Colonic mucosa (tissue), 4 donors: ENCODE data around the gene TBX1. TPM values are rescaled to one million over a fixed set of nuclear protein-coding genes. Genes with fewer than 3 reads are reported as not detected.

Experiments used
- DNase-seq: peaks from one replicate; pipeline ENCODE4 v3.0.0-alpha.2; 2020
- H3K27ac ChIP-seq: fragments of 200-600 bp; one replicate; pipeline ENCODE4 v1.8.0; 2021
- H3K27me3 ChIP-seq: fragments of 200-600 bp; one replicate; pipeline ENCODE4 v1.8.0; 2021
- H3K36me3 ChIP-seq: fragments of 200-600 bp; one replicate; pipeline ENCODE4 v1.8.0; 2021
- H3K4me1 ChIP-seq: fragments of 200-600 bp; one replicate; pipeline ENCODE4 v1.8.0; 2021; ENCODE audit warnings: mild to moderate bottlenecking
- H3K4me3 ChIP-seq: fragments of 200-600 bp; one replicate; pipeline ENCODE4 v1.8.0; 2021
- H3K9ac ChIP-seq, 2 donors: one replicate each; pipeline ENCODE4 v1.7.0; 2013; ENCODE audit warnings: control low read depth in 2 of 2, low read depth in 2 of 2, low read length in 2 of 2
- H3K9me3 ChIP-seq: fragments of 200-600 bp; one replicate; pipeline ENCODE4 v1.8.0; 2021
- intact Hi-C: fragments of 100-400 bp; cut with DNase I; formaldehyde crosslinking; loops from one replicate; pipeline ENCODE4 v1.14.1; 2022
- total RNA-seq, 2 donors: library from RNA; stranded (reverse); fragmentation: NEBNext Ultra II Directional in 1 of 2; extraction: Animal tissue kit (Norgen Biotek cat#: 25700) in 1 of 2; gene quantifications; one replicate each; pipeline ENCODE4 v1.2.1, GENCODE V29; 2021
- TF ChIP-seq, protein P1 (sequence below): fragments of 200-600 bp; IDR thresholded peaks from one replicate; pipeline ENCODE4 v1.8.0; 2022; ENCODE audit warnings: antibody characterized with exemption, mild to moderate bottlenecking
- donor health status: healthy.
- donor health status: DM: no; HTN: no; CAD: no.
- donor health status: DM: no; HTN: no; CAD: no.

TBX1 gene
- total RNA-seq, 2 donors from 2014 or later = 0.80 to 1.9 TPM

DNA sequence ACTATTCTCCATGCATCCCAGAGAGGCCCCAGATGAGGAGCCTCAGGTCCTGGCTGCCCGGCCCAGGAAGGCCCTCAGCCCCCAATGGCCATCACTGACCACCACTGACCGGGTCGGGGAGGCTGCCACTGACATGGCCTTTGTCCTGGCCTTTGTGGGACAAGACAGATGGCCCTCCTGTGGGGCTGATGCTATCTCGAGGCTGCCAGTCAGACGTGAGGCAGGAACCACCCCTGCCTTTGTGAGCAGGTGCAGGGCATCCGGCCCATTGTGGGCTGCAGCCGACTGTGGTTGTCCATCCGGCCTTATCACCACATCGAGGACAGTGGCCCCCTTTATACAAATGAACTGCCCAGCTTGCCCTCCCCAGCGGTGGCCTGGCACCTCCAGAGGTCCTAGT lies 31.7 kb upstream of the TBX1 start:
- Histone ChIP-seq H3K4me3 (no peak overlapping the region), H3K9ac (no peak overlapping the region), H3K27me3 (peaks cover 13% of the 10 kb centered on the region), H3K4me1 (peaks cover 7% of the 10 kb centered on the region), H3K27ac (no peak overlapping the region), H3K9me3 (no peaks in the 10 kb centered on the region), H3K36me3 (no peaks in the 10 kb centered on the region)
- TF ChIP-seq, protein P1, sequence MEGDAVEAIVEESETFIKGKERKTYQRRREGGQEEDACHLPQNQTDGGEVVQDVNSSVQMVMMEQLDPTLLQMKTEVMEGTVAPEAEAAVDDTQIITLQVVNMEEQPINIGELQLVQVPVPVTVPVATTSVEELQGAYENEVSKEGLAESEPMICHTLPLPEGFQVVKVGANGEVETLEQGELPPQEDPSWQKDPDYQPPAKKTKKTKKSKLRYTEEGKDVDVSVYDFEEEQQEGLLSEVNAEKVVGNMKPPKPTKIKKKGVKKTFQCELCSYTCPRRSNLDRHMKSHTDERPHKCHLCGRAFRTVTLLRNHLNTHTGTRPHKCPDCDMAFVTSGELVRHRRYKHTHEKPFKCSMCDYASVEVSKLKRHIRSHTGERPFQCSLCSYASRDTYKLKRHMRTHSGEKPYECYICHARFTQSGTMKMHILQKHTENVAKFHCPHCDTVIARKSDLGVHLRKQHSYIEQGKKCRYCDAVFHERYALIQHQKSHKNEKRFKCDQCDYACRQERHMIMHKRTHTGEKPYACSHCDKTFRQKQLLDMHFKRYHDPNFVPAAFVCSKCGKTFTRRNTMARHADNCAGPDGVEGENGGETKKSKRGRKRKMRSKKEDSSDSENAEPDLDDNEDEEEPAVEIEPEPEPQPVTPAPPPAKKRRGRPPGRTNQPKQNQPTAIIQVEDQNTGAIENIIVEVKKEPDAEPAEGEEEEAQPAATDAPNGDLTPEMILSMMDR = no peak
- intact Hi-C loops = no loop called here
- DNase-seq = no peak

DNA sequence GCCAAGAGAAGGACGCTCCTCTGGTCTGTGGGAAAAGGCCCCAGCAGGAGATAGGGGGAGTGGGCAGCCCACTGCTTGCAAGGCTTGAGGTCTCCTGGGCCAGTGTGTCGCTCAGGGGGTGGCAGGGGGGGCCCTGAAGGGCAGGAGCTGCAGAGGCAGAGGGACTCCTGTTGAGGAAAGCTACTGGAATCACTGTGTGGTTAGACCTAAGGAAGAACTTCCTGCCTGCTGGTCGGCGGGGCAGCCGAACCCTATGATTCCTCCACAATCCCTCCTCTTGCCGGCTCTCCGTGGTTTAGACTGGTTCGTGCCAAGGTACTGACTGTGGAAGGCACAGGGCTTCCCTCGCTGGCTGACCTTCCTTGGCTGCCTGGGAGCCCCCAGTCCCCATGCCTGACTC lies 31.1 kb upstream of the TBX1 start:
- intact Hi-C loops = no loop called here

DNA sequence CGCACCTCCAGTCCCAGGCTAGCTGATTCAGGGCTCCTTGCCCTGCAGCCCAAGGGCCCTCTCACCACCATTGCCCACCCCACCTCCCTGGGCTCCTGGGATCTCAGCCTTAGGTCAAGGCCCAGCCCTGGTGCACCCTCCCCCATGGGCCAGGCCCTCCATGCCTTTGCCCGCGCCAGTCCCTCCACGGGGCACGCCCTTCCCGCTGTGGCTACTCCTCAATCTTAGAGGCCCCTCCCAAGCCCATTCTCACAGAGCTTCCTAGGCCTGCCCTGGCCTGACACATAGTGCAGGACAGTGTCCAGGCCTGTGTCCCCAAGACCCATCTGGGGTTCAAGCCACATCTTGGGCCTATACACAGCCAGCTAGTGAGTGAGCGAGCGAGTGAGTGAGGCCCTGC lies 30.4 kb upstream of the TBX1 start:
- H3K36me3 ChIP-seq = no peaks in the 10 kb centered on the region
- H3K9me3 ChIP-seq = no peaks in the 10 kb centered on the region
- H3K27ac ChIP-seq = no peak overlapping the region
- peaks cover 5% of the 10 kb centered on the region for H3K27me3 ChIP-seq
- H3K9ac ChIP-seq = no peak overlapping the region
- DNase-seq = no peak
- peaks cover 7% of the 10 kb centered on the region for H3K4me1 ChIP-seq
- H3K4me3 ChIP-seq = no peak overlapping the region
- TF ChIP-seq, protein P1 = no peak
- intact Hi-C loops = loop anchor here (2.0 kb wide), 1 partner anchor 181 kb away; no protein-coding TSS in a partner anchor

More for the DNA sequence above, 31.1 kb upstream of the TBX1 start:
- H3K27me3 ChIP-seq = peaks cover 6% of the 10 kb centered on the region
- H3K27ac ChIP-seq = no peak overlapping the region
- TF ChIP-seq, protein P1 = no peak
- H3K4me3 ChIP-seq = no peak overlapping the region
- H3K9ac ChIP-seq = no peak overlapping the region
- no peaks in the 10 kb centered on the region for H3K36me3 ChIP-seq
- DNase-seq = no peak
- H3K4me1 ChIP-seq = peaks cover 7% of the 10 kb centered on the region
- H3K9me3 ChIP-seq = no peaks in the 10 kb centered on the region

DNA sequence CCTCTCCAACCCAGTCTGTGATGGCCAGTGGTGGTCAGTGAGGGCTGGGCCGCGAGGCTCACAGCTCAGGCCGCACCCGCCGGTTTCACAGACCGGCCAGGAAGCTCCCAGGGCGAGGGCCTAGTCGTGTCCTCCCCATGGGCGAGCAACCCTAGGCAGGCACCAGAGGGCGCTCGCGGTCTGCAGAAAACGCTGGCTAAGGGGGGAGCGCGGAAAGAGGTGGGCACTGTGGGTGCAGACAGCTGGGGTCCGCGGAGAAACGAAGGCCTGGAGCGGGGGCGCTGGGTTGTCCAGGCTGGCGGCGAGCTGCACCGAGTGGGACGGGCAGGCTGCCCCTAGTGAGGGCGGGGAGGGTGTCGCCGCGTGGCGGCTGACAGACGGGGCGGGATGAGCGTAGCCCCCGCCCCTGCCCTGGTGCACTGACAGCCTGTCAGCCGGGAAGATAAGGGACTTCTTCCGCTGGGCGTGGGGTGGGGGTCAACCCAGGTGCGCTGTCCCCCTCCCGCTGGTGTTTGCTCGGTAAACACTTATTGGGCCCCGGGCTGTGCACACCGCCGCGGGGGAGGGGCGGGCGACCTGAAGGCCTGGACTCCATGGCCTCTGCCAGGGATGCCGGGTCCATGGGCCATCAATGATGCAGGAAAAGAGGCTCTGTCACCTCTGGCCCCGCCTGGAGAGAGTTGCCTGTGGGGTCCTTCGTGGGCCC lies 29.8 kb upstream of the TBX1 start:
- peaks cover 5% of the 10 kb centered on the region for H3K27me3 ChIP-seq
- H3K4me3 ChIP-seq = peak overlapping the region; percentile 30
- H3K27ac ChIP-seq = no peak overlapping the region
- H3K36me3 ChIP-seq = no peaks in the 10 kb centered on the region
- H3K9me3 ChIP-seq = no peaks in the 10 kb centered on the region
- DNase-seq = peak; percentile 84
- TF ChIP-seq, protein P1 = peak; percentile 87
- H3K4me1 ChIP-seq = peaks cover 7% of the 10 kb centered on the region
- peak overlapping the region in 1 of 2 donors; percentile 40 for H3K9ac ChIP-seq
- intact Hi-C loops = loop anchor here (2.0 kb wide), 1 partner anchor 180 kb away; no protein-coding TSS in a partner anchor

DNA sequence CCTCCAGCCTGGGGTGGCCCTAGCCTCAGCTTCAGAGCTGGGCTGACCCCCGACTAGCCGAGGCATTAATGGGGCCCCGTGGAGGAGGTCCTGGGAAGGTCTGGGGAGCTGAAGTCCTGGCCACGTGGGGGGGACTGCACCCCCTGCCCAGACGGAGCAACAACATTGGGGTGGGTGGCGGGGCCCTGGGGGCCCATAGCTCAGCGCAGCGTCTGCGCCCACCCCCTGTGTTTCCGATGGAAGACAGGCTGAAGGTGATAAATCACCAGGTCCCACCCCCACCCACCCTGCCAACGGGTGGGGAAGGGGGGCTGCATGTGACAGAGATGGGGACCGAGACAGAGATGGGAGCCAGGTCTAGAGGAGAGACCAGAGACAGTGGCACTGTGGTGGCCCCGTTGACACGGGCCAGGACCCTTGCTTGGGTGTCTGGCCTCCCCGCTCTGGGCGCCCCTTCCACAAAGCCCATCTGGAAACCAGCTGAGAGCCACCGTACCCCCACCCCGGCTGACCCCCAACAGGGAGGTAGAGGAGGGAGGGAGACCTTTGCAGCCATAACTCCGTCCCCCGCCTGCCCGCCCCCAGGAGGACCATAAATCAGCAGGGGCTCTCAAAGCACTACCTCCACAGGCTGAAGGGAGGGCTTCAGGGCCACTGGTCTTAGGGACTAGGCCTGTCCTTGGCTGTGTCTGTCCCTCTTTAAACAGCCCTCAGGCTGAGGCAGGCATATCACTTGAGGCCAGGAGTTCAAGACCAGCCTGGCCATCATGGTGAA lies 29.0 kb upstream of the TBX1 start:
- H3K9ac ChIP-seq = no peak overlapping the region
- intact Hi-C loops = loop anchor here (2.0 kb wide), 1 partner anchor 179 kb away; no protein-coding TSS in a partner anchor
- no peak overlapping the region for H3K4me3 ChIP-seq
- no peaks in the 10 kb centered on the region for H3K36me3 ChIP-seq
- H3K9me3 ChIP-seq = no peaks in the 10 kb centered on the region
- H3K27me3 ChIP-seq = peaks cover 5% of the 10 kb centered on the region
- no peak for DNase-seq
- TF ChIP-seq, protein P1 = no peak
- no peak overlapping the region for H3K27ac ChIP-seq
- peaks cover 7% of the 10 kb centered on the region for H3K4me1 ChIP-seq
